Lower leg skin (tissue), 3 donors: Measurements from ENCODE around the gene PURA.

Experiments
- POLR2A ChIP-seq, 2 donors: fragments of 450-650 bp; IDR thresholded peaks; one replicate each; pipeline ENCODE4 v1.6.1; 2016 to 2017; ENCODE audit warnings: antibody characterized with exemption in 2 of 2, mild to moderate bottlenecking in 1 of 2, moderate library complexity in 1 of 2
- TF ChIP-seq, protein P1 (sequence below), 3 donors: fragments of 450-650 bp; IDR thresholded peaks; one replicate each; pipeline ENCODE4 v1.5.1; 2016; ENCODE audit warnings: antibody characterized with exemption in 3 of 3, mild to moderate bottlenecking in 3 of 3, moderate library complexity in 2 of 3

DNA sequence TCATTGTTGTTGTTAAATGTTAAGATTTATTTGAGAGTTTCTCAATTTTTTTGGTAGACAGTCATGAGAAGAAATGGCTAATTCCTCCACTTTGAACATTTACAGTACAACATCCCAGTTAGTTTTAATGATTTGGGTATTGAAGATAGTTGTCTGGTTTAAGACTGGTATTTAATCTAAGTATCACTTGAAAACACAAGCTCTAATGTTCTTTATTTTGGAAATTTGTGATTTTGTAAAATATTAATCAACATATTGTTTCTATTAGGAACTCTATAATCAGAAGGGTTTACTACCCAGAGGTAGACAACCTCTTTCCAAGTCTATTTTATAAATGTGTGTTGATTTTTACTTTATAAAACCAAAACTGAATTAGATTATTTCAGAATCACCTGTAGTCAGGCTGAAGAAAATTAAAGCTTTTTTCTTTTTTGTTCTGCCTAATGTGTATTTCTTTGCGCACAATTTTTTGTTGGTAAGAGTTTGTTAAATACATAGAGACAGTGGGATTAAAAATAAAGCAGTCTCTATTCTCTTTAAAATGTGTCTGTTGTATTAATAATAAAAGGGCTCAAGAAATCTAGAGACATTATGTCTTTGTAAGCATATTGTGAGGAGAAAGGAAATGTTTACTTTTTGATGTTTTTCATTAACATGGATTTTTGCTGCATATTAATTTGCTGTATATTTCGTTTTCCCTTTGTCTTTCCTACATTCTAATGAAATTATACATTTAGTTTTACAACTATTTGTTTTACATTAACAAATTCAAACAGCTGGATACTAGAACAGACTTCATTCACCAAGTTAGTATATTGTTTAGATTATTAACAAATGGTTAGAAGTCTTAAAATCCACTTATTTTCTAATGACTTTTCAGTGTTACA lies 3.9 kb upstream of the PURA start:
- TF ChIP-seq, protein P1, sequence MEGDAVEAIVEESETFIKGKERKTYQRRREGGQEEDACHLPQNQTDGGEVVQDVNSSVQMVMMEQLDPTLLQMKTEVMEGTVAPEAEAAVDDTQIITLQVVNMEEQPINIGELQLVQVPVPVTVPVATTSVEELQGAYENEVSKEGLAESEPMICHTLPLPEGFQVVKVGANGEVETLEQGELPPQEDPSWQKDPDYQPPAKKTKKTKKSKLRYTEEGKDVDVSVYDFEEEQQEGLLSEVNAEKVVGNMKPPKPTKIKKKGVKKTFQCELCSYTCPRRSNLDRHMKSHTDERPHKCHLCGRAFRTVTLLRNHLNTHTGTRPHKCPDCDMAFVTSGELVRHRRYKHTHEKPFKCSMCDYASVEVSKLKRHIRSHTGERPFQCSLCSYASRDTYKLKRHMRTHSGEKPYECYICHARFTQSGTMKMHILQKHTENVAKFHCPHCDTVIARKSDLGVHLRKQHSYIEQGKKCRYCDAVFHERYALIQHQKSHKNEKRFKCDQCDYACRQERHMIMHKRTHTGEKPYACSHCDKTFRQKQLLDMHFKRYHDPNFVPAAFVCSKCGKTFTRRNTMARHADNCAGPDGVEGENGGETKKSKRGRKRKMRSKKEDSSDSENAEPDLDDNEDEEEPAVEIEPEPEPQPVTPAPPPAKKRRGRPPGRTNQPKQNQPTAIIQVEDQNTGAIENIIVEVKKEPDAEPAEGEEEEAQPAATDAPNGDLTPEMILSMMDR (IDR thresholded peaks at IDR 0.05), result no peak
- no peak for TF ChIP-seq POLR2A (IDR thresholded peaks at IDR 0.05)
